Activated CD8-positive, alpha-beta T cell treated with anti-CD3 and anti-CD28 coated beads for 36 hours (primary cell): ENCODE data around the gene SSBP4. TPM values are rescaled to one million over a fixed set of nuclear protein-coding genes. Genes with fewer than 3 reads are reported as not detected.

ENCODE experiments used
- ATAC-seq: fragments of 200-7000 bp; cut with Tn5 transposase; one replicate; pipeline ENCODE4 v1.10.0; 2021; ENCODE audit warnings: mild to moderate bottlenecking, moderate library complexity
- CTCF ChIA-PET: fragments of 350-600 bp; sonication (Branson Sonifier 250); formaldehyde crosslinking; loops from one replicate; lab custom pipeline; 2021; ENCODE audit warnings: antibody characterized with exemption; lab: Charles Lee
- POLR2A ChIA-PET: fragments of 350-600 bp; sonication (Branson Sonifier 250); formaldehyde crosslinking; loops from one replicate; lab custom pipeline; 2021; ENCODE audit warnings: antibody characterized with exemption; lab: Charles Lee
- DNase-seq: peaks from one replicate; pipeline ENCODE4 v3.0.0-alpha.2; 2020
- H3K27ac Mint-ChIP-seq: one replicate; pipeline ENCODE4 v1.8.0; 2021; ENCODE audit warnings: mild to moderate bottlenecking, mixed read lengths
- H3K27me3 Mint-ChIP-seq: one replicate; pipeline ENCODE4 v1.8.0; 2021; ENCODE audit warnings: mixed read lengths
- H3K36me3 Mint-ChIP-seq: one replicate; pipeline ENCODE4 v1.8.0; 2021; ENCODE audit warnings: low read depth, mixed read lengths
- H3K4me1 Mint-ChIP-seq: one replicate; pipeline ENCODE4 v1.8.0; 2021; ENCODE audit warnings: low read depth, mixed read lengths
- H3K4me3 Mint-ChIP-seq: one replicate; pipeline ENCODE4 v1.8.0; 2021; ENCODE audit warnings: mild to moderate bottlenecking, moderate library complexity, mixed read lengths
- H3K9me3 Mint-ChIP-seq: one replicate; pipeline ENCODE4 v1.8.0; 2021; ENCODE audit warnings: mixed read lengths
- intact Hi-C: fragments of 100-400 bp; cut with micrococcal nuclease; formaldehyde crosslinking; loops from one replicate; pipeline ENCODE4 v1.10.0; 2022
- total RNA-seq, 2 experiments: library from RNA; stranded (reverse); gene quantifications; one replicate each; pipeline ENCODE4 v1.2.3, GENCODE V29; 2021
- TF ChIP-seq, protein P1 (sequence below): fragments of 200-600 bp; IDR thresholded peaks from one replicate; pipeline ENCODE4 v1.8.0; 2022; ENCODE audit warnings: antibody characterized with exemption, mild to moderate bottlenecking

The SSBP4 gene
- total RNA-seq, 2 experiments from 2014 or later, result 98.2 to 102 TPM

DNA sequence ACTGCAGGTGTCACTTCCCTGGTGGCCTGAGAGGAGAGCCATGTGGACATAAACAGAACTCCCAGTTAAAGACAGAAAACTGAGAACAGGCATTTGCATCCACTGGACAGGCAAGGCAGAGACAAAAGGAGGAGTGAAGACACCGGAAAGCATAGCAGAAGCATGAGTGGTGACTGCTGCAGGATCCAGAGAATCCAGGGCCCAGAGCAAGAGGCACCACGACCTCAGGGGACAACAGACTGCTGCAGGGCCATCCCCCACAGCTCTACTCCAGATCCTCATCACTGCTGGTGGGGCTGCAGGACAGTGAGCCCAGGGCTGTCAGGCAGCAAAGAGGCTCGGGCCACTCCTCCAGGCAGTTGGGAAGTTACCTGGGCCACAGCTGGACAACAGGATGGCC is 33.2 kb downstream of the SSBP4 start:
- Mint-ChIP-seq H3K27me3 (no peaks in the 10 kb centered on the region), H3K4me1 (peaks cover 4% of the 10 kb centered on the region), H3K36me3 (peaks cover 9% of the 10 kb centered on the region), H3K27ac (no peak overlapping the region), H3K9me3 (no peaks in the 10 kb centered on the region), H3K4me3 (no peak overlapping the region)
- ChIA-PET CTCF (interaction anchor here (0.7 to 4.5 kb wide), 6 partner anchors 9 to 106 kb away, joined by 3 to 46 read pairs (median 4); partner anchors contain the start of gene KXD1), POLR2A (no interaction called here)
- ATAC-seq (no peak), DNase-seq (no peak)
- TF ChIP-seq, protein P1, sequence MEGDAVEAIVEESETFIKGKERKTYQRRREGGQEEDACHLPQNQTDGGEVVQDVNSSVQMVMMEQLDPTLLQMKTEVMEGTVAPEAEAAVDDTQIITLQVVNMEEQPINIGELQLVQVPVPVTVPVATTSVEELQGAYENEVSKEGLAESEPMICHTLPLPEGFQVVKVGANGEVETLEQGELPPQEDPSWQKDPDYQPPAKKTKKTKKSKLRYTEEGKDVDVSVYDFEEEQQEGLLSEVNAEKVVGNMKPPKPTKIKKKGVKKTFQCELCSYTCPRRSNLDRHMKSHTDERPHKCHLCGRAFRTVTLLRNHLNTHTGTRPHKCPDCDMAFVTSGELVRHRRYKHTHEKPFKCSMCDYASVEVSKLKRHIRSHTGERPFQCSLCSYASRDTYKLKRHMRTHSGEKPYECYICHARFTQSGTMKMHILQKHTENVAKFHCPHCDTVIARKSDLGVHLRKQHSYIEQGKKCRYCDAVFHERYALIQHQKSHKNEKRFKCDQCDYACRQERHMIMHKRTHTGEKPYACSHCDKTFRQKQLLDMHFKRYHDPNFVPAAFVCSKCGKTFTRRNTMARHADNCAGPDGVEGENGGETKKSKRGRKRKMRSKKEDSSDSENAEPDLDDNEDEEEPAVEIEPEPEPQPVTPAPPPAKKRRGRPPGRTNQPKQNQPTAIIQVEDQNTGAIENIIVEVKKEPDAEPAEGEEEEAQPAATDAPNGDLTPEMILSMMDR, result no peak
- intact Hi-C loops, result no loop called here

GRCh38 chr19:18453269-18454024 is 34.2 kb downstream of the SSBP4 start:
- H3K4me3 Mint-ChIP-seq, result no peak overlapping the region
- no peak for ATAC-seq
- no peaks in the 10 kb centered on the region for H3K9me3 Mint-ChIP-seq
- intact Hi-C loops, result no loop called here
- ChIA-PET POLR2A (no interaction called here), CTCF (interaction anchor here (0.9 to 4.5 kb wide), 6 partner anchors 8 to 67 kb away, joined by 3 to 46 read pairs (median 4); no protein-coding TSS in a partner anchor)
- no peaks in the 10 kb centered on the region for H3K27me3 Mint-ChIP-seq
- peaks cover 7% of the 10 kb centered on the region for H3K36me3 Mint-ChIP-seq
- peak overlapping the region; percentile 39 for H3K27ac Mint-ChIP-seq
- TF ChIP-seq, protein P1, result no peak
- DNase-seq, result no peak
- peaks cover 4% of the 10 kb centered on the region for H3K4me1 Mint-ChIP-seq

DNA sequence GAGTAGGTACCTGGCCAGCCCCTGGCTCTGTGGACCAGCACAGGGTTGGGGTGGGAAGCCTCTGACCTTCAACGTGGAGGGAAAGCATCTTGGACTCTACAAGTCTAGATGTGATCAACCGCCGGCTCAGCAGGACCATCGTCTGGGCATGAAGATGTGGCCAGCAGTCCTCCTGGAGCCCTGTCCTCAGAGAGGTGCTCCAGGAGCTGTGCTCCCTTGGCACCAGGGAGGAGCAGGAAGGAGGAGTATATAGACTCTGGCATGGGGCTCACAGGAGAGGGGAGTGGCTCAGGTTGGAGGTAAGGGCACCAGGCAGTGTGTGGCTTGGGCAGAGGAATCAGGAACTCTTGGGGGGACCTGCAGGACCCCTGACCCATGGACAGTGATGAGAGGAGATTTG is 37.1 kb downstream of the SSBP4 start:
- POLR2A ChIA-PET, result interaction anchor here (0.9 kb wide), 1 partner anchor 9 kb away, joined by 3 read pairs; no protein-coding TSS in a partner anchor
- H3K27ac Mint-ChIP-seq, result peak overlapping the region; percentile 43
- CTCF ChIA-PET, result no interaction called here
- H3K36me3 Mint-ChIP-seq, result no peaks in the 10 kb centered on the region
- DNase-seq (no peak), ATAC-seq (no peak)
- no peak overlapping the region for H3K4me3 Mint-ChIP-seq
- H3K9me3 Mint-ChIP-seq, result no peaks in the 10 kb centered on the region
- intact Hi-C loops, result no loop called here
- no peaks in the 10 kb centered on the region for H3K4me1 Mint-ChIP-seq
- no peaks in the 10 kb centered on the region for H3K27me3 Mint-ChIP-seq
- TF ChIP-seq, protein P1, result no peak

DNA sequence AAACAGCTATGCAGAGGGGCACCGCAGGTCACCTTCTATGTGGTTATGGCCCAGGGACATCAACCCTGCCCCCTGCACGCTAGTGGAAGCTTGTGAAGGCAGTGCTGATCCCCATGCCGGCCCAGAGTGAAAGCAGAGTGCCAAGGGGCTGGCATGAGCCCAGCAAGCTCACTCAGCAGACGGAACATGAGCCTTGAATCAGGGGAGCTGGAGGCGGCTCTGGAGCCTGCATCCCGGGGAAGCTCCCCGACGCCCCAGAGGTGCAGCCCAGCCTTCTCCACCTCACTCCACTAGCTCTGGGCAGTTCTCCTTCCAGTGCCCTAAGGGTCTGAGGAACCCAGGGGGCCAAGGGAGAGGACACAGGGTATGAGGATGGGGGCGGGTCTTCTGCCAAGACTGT is 37.8 kb downstream of the SSBP4 start:
- H3K4me1 Mint-ChIP-seq, result peaks cover 1% of the 10 kb centered on the region
- TF ChIP-seq, protein P1, result no peak
- no peaks in the 10 kb centered on the region for H3K9me3 Mint-ChIP-seq
- H3K36me3 Mint-ChIP-seq, result peaks cover 5% of the 10 kb centered on the region
- no peak for ATAC-seq
- intact Hi-C loops, result no loop called here
- CTCF ChIA-PET, result interaction anchor here (0.9 kb wide), 1 partner anchor 13 kb away, joined by 3 read pairs; no protein-coding TSS in a partner anchor
- H3K27me3 Mint-ChIP-seq, result no peaks in the 10 kb centered on the region
- POLR2A ChIA-PET, result interaction anchor here (1.3 kb wide), 1 partner anchor 9 kb away, joined by 4 read pairs; no protein-coding TSS in a partner anchor
- H3K4me3 Mint-ChIP-seq, result no peak overlapping the region
- H3K27ac Mint-ChIP-seq, result no peak overlapping the region
- DNase-seq, result no peak
